Retina (tissue), 1 donor: ENCODE data around the gene UNC5B.

Source experiments
- DNase-seq: peaks from one replicate; pipeline ENCODE4 v3.0.0-alpha.2; 2016

The UNC5B gene

GRCh38 chr10:71349406-71349805, 137.0 kb downstream of the UNC5B start:
- DNase-seq, result no peak

- DNase-seq, result no peak
Observed at GRCh38 chr10:71351087-71351486, 138.7 kb downstream of the UNC5B start.

- DNase-seq, result no peak
Observed at GRCh38 chr10:71351628-71352319, 139.4 kb downstream of the UNC5B start.
